Measurements from ENCODE around the gene TTC16.

The TTC16 gene

GRCh38 chr9:127714951-127715469 lies 869 bp upstream of the TTC16 start:
- TF ChIP-seq CTCF (IDR thresholded peaks at IDR 0.05): no peak

- no peak for TF ChIP-seq CTCF (IDR thresholded peaks at IDR 0.05)
Measured at GRCh38 chr9:127716412-127716811, 533 bp downstream of the TTC16 start.

- TF ChIP-seq CTCF (IDR thresholded peaks at IDR 0.05): no peak
Measured at GRCh38 chr9:127717766-127718165, 1.9 kb downstream of the TTC16 start.

GRCh38 chr9:127720031-127720864 lies 4.4 kb downstream of the TTC16 start:
- no peak for TF ChIP-seq CTCF (IDR thresholded peaks at IDR 0.05)

- TF ChIP-seq CTCF (IDR thresholded peaks at IDR 0.05): no peak
Measured at GRCh38 chr9:127720865-127721227, 5.0 kb downstream of the TTC16 start.

GRCh38 chr9:127721391-127721821 lies 5.5 kb downstream of the TTC16 start:
- no peak for TF ChIP-seq CTCF (IDR thresholded peaks at IDR 0.05)

- no peak for TF ChIP-seq CTCF (IDR thresholded peaks at IDR 0.05)
Measured at GRCh38 chr9:127722055-127722745, 6.3 kb downstream of the TTC16 start.
